ENCODE measurements around the gene PADI2. TPM values are rescaled to one million over a fixed set of nuclear protein-coding genes. Genes with fewer than 3 reads are reported as not detected.

PADI2 gene
- total and polyA plus RNA-seq, 9 donors = 37.2 to 81.7 (median 67.8) TPM

GRCh38 chr1:17046334-17046657 lies 73.0 kb downstream of the PADI2 start:
- Histone ChIP-seq H3K4me3 (ENCODE audit: low read length) (no peak overlapping the region), H3K36me3 (ENCODE audit: control insufficient read depth, insufficient read depth, low read length) (peaks cover 39% of the 10 kb centered on the region), H3K27ac (ENCODE audit: low read length) (no peak overlapping the region), H3K27me3 (ENCODE audit: control insufficient read depth, insufficient read depth, low read length) (no peaks in the 10 kb centered on the region), H3K9me3 (replicated peaks; ENCODE audit: control insufficient read depth, low read depth, low read length) (no peaks in the 10 kb centered on the region), H3K4me1 (ENCODE audit: control insufficient read depth, insufficient read depth, low read length) (peaks cover 7% of the 10 kb centered on the region)
- no CpG with 5 or more reads among the region's 3 CpGs for WGBS (ENCODE audit: insufficient coverage)
- no peak for DNase-seq

- WGBS (ENCODE audit: insufficient coverage) = no CpG with 5 or more reads among the region's 9 CpGs
- peak; percentile 76 for DNase-seq
- Histone ChIP-seq H3K9me3 (replicated peaks; ENCODE audit: control insufficient read depth, low read depth, low read length) (no peaks in the 10 kb centered on the region), H3K4me3 (ENCODE audit: low read length) (no peak overlapping the region), H3K27ac (ENCODE audit: low read length) (no peak overlapping the region), H3K4me1 (ENCODE audit: control insufficient read depth, insufficient read depth, low read length) (peaks cover 7% of the 10 kb centered on the region), H3K27me3 (ENCODE audit: control insufficient read depth, insufficient read depth, low read length) (no peaks in the 10 kb centered on the region), H3K36me3 (ENCODE audit: control insufficient read depth, insufficient read depth, low read length) (peaks cover 42% of the 10 kb centered on the region)
Observed at GRCh38 chr1:17045634-17046333, 73.5 kb downstream of the PADI2 start.

GRCh38 chr1:17045150-17045549 lies 74.1 kb downstream of the PADI2 start:
- Histone ChIP-seq H3K4me3 (ENCODE audit: low read length) (no peak overlapping the region), H3K27ac (ENCODE audit: low read length) (no peak overlapping the region), H3K27me3 (ENCODE audit: control insufficient read depth, insufficient read depth, low read length) (no peaks in the 10 kb centered on the region), H3K36me3 (ENCODE audit: control insufficient read depth, insufficient read depth, low read length) (peaks cover 44% of the 10 kb centered on the region), H3K9me3 (replicated peaks; ENCODE audit: control insufficient read depth, low read depth, low read length) (no peaks in the 10 kb centered on the region), H3K4me1 (ENCODE audit: control insufficient read depth, insufficient read depth, low read length) (peaks cover 7% of the 10 kb centered on the region)
- DNase-seq = peak; percentile 48
- 69% methylated on average over 2 of the region's 5 CpGs for WGBS (ENCODE audit: insufficient coverage)

GRCh38 chr1:17043676-17044075 lies 75.6 kb downstream of the PADI2 start:
- WGBS (ENCODE audit: insufficient coverage) = 60% methylated on average over 1 of the region's 5 CpGs
- H3K4me3 ChIP-seq (ENCODE audit: low read length) = no peak overlapping the region
- DNase-seq = no peak

GRCh38 chr1:17040135-17040534 lies 79.1 kb downstream of the PADI2 start:
- H3K27me3 ChIP-seq (ENCODE audit: control insufficient read depth, insufficient read depth, low read length) = no peaks in the 10 kb centered on the region
- WGBS (ENCODE audit: insufficient coverage) = no CpG with 5 or more reads among the region's 1 CpG
- peaks cover 36% of the 10 kb centered on the region for H3K36me3 ChIP-seq (ENCODE audit: control insufficient read depth, insufficient read depth, low read length)
- no peak overlapping the region for H3K27ac ChIP-seq (ENCODE audit: low read length)
- no peak overlapping the region for H3K4me3 ChIP-seq (ENCODE audit: low read length)
- H3K9me3 ChIP-seq (replicated peaks; ENCODE audit: control insufficient read depth, low read depth, low read length) = no peaks in the 10 kb centered on the region
- DNase-seq = no peak
- H3K4me1 ChIP-seq (ENCODE audit: control insufficient read depth, insufficient read depth, low read length) = peaks cover 1% of the 10 kb centered on the region

More at GRCh38 chr1:17043676-17044075, 75.6 kb downstream of the PADI2 start:
- H3K4me1 ChIP-seq (ENCODE audit: control insufficient read depth, insufficient read depth, low read length) = peaks cover 7% of the 10 kb centered on the region
- H3K36me3 ChIP-seq (ENCODE audit: control insufficient read depth, insufficient read depth, low read length) = peaks cover 43% of the 10 kb centered on the region
- H3K27me3 ChIP-seq (ENCODE audit: control insufficient read depth, insufficient read depth, low read length) = no peaks in the 10 kb centered on the region
- no peaks in the 10 kb centered on the region for H3K9me3 ChIP-seq (replicated peaks; ENCODE audit: control insufficient read depth, low read depth, low read length)
- H3K27ac ChIP-seq (ENCODE audit: low read length) = no peak overlapping the region

GRCh38 chr1:17039522-17039921 lies 79.7 kb downstream of the PADI2 start:
- Histone ChIP-seq H3K27ac (ENCODE audit: low read length) (no peak overlapping the region), H3K4me3 (ENCODE audit: low read length) (no peak overlapping the region), H3K4me1 (ENCODE audit: control insufficient read depth, insufficient read depth, low read length) (no peaks in the 10 kb centered on the region), H3K27me3 (ENCODE audit: control insufficient read depth, insufficient read depth, low read length) (no peaks in the 10 kb centered on the region), H3K9me3 (replicated peaks; ENCODE audit: control insufficient read depth, low read depth, low read length) (no peaks in the 10 kb centered on the region), H3K36me3 (ENCODE audit: control insufficient read depth, insufficient read depth, low read length) (peaks cover 33% of the 10 kb centered on the region)
- no CpG with 5 or more reads among the region's 2 CpGs for WGBS (ENCODE audit: insufficient coverage)
- no peak for DNase-seq

GRCh38 chr1:17033481-17033880 lies 85.8 kb downstream of the PADI2 start:
- no peak overlapping the region for H3K27ac ChIP-seq (ENCODE audit: low read length)
- WGBS (ENCODE audit: insufficient coverage) = no CpG with 5 or more reads among the region's 4 CpGs
- peaks cover 42% of the 10 kb centered on the region for H3K36me3 ChIP-seq (ENCODE audit: control insufficient read depth, insufficient read depth, low read length)
- no peaks in the 10 kb centered on the region for H3K27me3 ChIP-seq (ENCODE audit: control insufficient read depth, insufficient read depth, low read length)
- DNase-seq = no peak
- H3K9me3 ChIP-seq (replicated peaks; ENCODE audit: control insufficient read depth, low read depth, low read length) = no peaks in the 10 kb centered on the region
- no peak overlapping the region for H3K4me3 ChIP-seq (ENCODE audit: low read length)
- H3K4me1 ChIP-seq (ENCODE audit: control insufficient read depth, insufficient read depth, low read length) = no peaks in the 10 kb centered on the region

GRCh38 chr1:17032741-17033140 lies 86.5 kb downstream of the PADI2 start:
- no peak for DNase-seq
- 73% methylated on average over 2 of the region's 3 CpGs for WGBS (ENCODE audit: insufficient coverage)

GRCh38 chr1:17031436-17031835 lies 87.8 kb downstream of the PADI2 start:
- no peaks in the 10 kb centered on the region for H3K4me1 ChIP-seq (ENCODE audit: control insufficient read depth, insufficient read depth, low read length)
- H3K27me3 ChIP-seq (ENCODE audit: control insufficient read depth, insufficient read depth, low read length) = no peaks in the 10 kb centered on the region
- no peak for DNase-seq
- WGBS (ENCODE audit: insufficient coverage) = 100% methylated on average over 1 of the region's 4 CpGs
- H3K9me3 ChIP-seq (replicated peaks; ENCODE audit: control insufficient read depth, low read depth, low read length) = no peaks in the 10 kb centered on the region
- no peak overlapping the region for H3K4me3 ChIP-seq (ENCODE audit: low read length)
- no peak overlapping the region for H3K27ac ChIP-seq (ENCODE audit: low read length)
- H3K36me3 ChIP-seq (ENCODE audit: control insufficient read depth, insufficient read depth, low read length) = peaks cover 63% of the 10 kb centered on the region

More at GRCh38 chr1:17032741-17033140, 86.5 kb downstream of the PADI2 start:
- Histone ChIP-seq H3K4me3 (ENCODE audit: low read length) (no peak overlapping the region), H3K27ac (ENCODE audit: low read length) (no peak overlapping the region), H3K9me3 (replicated peaks; ENCODE audit: control insufficient read depth, low read depth, low read length) (no peaks in the 10 kb centered on the region), H3K27me3 (ENCODE audit: control insufficient read depth, insufficient read depth, low read length) (no peaks in the 10 kb centered on the region), H3K4me1 (ENCODE audit: control insufficient read depth, insufficient read depth, low read length) (no peaks in the 10 kb centered on the region), H3K36me3 (ENCODE audit: control insufficient read depth, insufficient read depth, low read length) (peaks cover 50% of the 10 kb centered on the region)

GRCh38 chr1:17030206-17030605 lies 89.0 kb downstream of the PADI2 start:
- Histone ChIP-seq H3K4me3 (ENCODE audit: low read length) (no peak overlapping the region), H3K36me3 (ENCODE audit: control insufficient read depth, insufficient read depth, low read length) (peaks cover 71% of the 10 kb centered on the region), H3K4me1 (ENCODE audit: control insufficient read depth, insufficient read depth, low read length) (no peaks in the 10 kb centered on the region), H3K9me3 (replicated peaks; ENCODE audit: control insufficient read depth, low read depth, low read length) (no peaks in the 10 kb centered on the region), H3K27me3 (ENCODE audit: control insufficient read depth, insufficient read depth, low read length) (no peaks in the 10 kb centered on the region), H3K27ac (ENCODE audit: low read length) (no peak overlapping the region)
- no CpG with 5 or more reads among the region's 4 CpGs for WGBS (ENCODE audit: insufficient coverage)
- no peak for DNase-seq
